ENCODE results near the gene ETNK1.

DNA sequence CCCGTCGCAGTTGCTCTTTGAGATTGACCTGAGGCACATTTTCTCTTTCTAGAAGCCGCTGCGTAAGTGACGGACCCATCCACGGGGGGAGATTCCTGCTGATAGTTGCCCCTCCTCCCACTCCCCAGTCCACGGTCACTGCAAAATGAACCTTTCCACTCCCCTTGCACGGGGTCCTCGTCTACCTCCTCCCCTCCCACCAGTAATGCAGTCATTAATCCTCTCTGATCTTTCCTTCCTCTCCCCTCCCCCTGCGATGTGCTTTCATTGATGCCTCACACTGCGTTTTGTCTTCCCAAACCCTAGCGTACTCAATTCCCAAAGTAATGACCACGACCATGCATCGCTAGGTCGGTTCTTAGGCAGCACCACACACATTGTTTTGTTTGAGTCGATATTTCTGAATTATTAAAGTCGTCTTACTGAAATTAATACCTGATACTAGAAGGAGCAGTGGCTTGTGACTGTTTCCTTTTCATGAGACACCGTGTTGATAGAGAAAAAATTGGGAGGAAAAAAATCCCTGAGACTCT, 857 bp downstream of the ETNK1 start:
- TF ChIP-seq, protein P1, sequence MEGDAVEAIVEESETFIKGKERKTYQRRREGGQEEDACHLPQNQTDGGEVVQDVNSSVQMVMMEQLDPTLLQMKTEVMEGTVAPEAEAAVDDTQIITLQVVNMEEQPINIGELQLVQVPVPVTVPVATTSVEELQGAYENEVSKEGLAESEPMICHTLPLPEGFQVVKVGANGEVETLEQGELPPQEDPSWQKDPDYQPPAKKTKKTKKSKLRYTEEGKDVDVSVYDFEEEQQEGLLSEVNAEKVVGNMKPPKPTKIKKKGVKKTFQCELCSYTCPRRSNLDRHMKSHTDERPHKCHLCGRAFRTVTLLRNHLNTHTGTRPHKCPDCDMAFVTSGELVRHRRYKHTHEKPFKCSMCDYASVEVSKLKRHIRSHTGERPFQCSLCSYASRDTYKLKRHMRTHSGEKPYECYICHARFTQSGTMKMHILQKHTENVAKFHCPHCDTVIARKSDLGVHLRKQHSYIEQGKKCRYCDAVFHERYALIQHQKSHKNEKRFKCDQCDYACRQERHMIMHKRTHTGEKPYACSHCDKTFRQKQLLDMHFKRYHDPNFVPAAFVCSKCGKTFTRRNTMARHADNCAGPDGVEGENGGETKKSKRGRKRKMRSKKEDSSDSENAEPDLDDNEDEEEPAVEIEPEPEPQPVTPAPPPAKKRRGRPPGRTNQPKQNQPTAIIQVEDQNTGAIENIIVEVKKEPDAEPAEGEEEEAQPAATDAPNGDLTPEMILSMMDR (IDR thresholded peaks at IDR 0.05) = no peak
- TF ChIP-seq POLR2AphosphoS5 (IDR thresholded peaks at IDR 0.05) (no peak), POLR2A (IDR thresholded peaks at IDR 0.05) (no peak)
